Measurements from ENCODE around the gene CD47.

DNA sequence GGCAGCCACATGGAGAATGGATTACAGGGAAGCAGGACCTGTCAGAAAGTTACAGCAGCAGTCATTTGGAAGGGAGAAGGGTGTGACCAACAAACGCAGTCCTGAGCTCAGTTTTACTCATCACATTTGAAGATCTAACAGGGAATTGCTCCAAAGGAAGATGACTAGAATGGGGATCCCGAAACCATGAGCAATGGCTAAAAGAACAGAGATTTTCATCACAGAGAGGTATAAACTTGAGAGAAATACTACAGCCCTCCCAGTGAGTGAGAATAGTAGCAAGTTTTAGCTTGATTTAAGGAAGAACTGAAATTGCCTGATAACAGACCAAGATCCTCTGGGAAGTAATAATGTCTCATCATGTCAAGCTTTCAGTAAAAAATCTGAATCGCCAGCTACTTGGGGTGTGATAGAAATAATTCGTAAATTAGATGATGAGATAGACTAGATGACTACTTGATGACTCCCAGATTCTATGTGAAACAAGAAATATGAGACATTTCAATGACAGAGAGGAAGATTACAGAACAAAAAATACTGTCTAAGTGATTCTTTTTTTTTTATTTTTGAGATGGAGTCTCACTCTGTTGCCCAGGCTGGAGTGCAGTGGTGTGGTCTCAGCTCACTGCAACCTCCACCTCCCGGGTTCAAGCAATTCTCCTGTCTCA, 16.9 kb downstream of the CD47 start:
- TF ChIP-seq, protein P1, sequence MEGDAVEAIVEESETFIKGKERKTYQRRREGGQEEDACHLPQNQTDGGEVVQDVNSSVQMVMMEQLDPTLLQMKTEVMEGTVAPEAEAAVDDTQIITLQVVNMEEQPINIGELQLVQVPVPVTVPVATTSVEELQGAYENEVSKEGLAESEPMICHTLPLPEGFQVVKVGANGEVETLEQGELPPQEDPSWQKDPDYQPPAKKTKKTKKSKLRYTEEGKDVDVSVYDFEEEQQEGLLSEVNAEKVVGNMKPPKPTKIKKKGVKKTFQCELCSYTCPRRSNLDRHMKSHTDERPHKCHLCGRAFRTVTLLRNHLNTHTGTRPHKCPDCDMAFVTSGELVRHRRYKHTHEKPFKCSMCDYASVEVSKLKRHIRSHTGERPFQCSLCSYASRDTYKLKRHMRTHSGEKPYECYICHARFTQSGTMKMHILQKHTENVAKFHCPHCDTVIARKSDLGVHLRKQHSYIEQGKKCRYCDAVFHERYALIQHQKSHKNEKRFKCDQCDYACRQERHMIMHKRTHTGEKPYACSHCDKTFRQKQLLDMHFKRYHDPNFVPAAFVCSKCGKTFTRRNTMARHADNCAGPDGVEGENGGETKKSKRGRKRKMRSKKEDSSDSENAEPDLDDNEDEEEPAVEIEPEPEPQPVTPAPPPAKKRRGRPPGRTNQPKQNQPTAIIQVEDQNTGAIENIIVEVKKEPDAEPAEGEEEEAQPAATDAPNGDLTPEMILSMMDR (IDR thresholded peaks at IDR 0.05; ENCODE audit: borderline replicate concordance, extremely low read depth, low read length, poor library complexity, severe bottlenecking) = no peak
- no peak for TF ChIP-seq EZH2 (IDR thresholded peaks at IDR 0.05; ENCODE audit: borderline replicate concordance, low read depth, low read length, severe bottlenecking)

Measured in DND-41 (cell line).